ENCODE data around the gene MLEC. TPM values are rescaled to one million over a fixed set of nuclear protein-coding genes. Genes with fewer than 3 reads are reported as not detected.

MLEC gene
- total and polyA plus RNA-seq, 2 of the 13 experiments (the other 11 are each of a cell fraction or from before 2014, with no cell fraction given): 49.8 to 156 TPM

DNA sequence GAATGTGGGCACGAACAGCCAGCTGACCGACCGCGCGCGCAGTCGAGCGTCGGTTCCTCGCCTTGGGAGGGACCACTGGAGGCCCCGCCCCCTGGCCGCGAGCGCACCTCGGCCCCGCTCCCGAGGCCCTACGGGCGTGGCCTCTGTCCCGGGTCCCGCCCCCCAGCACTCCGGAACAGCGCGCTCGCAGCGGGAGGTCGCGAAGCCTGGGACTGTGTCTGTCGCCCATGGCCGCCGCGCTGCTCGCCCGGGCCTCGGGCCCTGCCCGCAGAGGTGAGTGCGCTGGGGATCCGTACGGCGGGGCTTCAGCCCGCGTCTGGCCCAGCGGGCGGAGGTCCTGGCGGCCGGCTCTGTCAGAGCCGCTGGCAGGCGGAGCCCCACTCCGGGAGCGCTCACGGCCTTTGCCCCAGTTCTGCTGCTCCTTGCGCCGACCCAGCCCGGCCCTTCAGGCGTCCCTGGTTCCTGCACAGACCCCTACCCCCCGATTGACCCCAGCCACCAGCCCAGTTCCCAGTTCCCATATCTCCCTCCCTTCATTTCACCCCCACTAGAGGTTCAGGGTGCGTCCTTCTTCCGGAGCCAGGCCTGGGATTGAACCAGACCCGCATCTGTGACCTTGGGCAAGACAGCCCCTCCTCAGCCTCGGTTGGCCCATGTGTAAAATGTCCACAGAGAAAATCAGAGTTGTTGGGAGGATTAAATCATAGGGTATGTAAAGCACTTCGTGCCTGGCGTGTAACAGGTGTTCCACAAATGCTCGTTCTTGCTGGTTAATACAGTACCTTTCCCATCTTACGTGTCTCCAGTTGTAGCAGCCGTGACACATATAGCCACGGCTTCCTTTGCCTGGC lies 38.9 kb downstream of the MLEC start, which contains the start of gene ACADS (continued):
- TF ChIP-seq, protein P1, sequence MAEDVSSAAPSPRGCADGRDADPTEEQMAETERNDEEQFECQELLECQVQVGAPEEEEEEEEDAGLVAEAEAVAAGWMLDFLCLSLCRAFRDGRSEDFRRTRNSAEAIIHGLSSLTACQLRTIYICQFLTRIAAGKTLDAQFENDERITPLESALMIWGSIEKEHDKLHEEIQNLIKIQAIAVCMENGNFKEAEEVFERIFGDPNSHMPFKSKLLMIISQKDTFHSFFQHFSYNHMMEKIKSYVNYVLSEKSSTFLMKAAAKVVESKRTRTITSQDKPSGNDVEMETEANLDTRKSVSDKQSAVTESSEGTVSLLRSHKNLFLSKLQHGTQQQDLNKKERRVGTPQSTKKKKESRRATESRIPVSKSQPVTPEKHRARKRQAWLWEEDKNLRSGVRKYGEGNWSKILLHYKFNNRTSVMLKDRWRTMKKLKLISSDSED (CRISPR knock-in tag; IDR thresholded peaks at IDR 0.05): no peak
- TF ChIP-seq, protein P2, sequence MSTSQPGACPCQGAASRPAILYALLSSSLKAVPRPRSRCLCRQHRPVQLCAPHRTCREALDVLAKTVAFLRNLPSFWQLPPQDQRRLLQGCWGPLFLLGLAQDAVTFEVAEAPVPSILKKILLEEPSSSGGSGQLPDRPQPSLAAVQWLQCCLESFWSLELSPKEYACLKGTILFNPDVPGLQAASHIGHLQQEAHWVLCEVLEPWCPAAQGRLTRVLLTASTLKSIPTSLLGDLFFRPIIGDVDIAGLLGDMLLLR (CRISPR knock-in tag; IDR thresholded peaks at IDR 0.05): no peak
- TF ChIP-seq ATM (IDR thresholded peaks at IDR 0.05; ENCODE audit: borderline replicate concordance): no peak
- TF ChIP-seq ZNF292 (CRISPR knock-in tag; IDR thresholded peaks at IDR 0.05; ENCODE audit: borderline replicate concordance, low read depth): no peak
- TF ChIP-seq PITX1 (CRISPR knock-in tag; IDR thresholded peaks at IDR 0.05): no peak
- no peak for TF ChIP-seq ZNF549 (CRISPR knock-in tag; IDR thresholded peaks at IDR 0.05)
- no peak for TF ChIP-seq ZNF572 (CRISPR knock-in tag; IDR thresholded peaks at IDR 0.05)
- no peak for TF ChIP-seq RBAK (CRISPR knock-in tag; IDR thresholded peaks at IDR 0.05)
- TF ChIP-seq LCORL (IDR thresholded peaks at IDR 0.05): no peak
- peak; percentile 35; the same call in 1 of the 2 replicates for TF ChIP-seq LCORL (CRISPR knock-in tag; IDR thresholded peaks at IDR 0.05)
- no peak for TF ChIP-seq FOSL2 (CRISPR knock-in tag; IDR thresholded peaks at IDR 0.05)
- no peak for TF ChIP-seq ZSCAN29 (CRISPR knock-in tag; conservative IDR thresholded peaks at IDR 0.05)
- no peak for TF ChIP-seq PAF1 (CRISPR knock-in tag; IDR thresholded peaks at IDR 0.05)
- TF ChIP-seq, protein P3, sequence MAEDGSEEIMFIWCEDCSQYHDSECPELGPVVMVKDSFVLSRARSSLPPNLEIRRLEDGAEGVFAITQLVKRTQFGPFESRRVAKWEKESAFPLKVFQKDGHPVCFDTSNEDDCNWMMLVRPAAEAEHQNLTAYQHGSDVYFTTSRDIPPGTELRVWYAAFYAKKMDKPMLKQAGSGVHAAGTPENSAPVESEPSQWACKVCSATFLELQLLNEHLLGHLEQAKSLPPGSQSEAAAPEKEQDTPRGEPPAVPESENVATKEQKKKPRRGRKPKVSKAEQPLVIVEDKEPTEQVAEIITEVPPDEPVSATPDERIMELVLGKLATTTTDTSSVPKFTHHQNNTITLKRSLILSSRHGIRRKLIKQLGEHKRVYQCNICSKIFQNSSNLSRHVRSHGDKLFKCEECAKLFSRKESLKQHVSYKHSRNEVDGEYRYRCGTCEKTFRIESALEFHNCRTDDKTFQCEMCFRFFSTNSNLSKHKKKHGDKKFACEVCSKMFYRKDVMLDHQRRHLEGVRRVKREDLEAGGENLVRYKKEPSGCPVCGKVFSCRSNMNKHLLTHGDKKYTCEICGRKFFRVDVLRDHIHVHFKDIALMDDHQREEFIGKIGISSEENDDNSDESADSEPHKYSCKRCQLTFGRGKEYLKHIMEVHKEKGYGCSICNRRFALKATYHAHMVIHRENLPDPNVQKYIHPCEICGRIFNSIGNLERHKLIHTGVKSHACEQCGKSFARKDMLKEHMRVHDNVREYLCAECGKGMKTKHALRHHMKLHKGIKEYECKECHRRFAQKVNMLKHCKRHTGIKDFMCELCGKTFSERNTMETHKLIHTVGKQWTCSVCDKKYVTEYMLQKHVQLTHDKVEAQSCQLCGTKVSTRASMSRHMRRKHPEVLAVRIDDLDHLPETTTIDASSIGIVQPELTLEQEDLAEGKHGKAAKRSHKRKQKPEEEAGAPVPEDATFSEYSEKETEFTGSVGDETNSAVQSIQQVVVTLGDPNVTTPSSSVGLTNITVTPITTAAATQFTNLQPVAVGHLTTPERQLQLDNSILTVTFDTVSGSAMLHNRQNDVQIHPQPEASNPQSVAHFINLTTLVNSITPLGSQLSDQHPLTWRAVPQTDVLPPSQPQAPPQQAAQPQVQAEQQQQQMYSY (CRISPR knock-in tag; IDR thresholded peaks at IDR 0.05): no peak
- TF ChIP-seq ADNP (CRISPR knock-in tag; IDR thresholded peaks at IDR 0.05): no peak
- TF ChIP-seq ZNF234 (CRISPR knock-in tag; conservative IDR thresholded peaks at IDR 0.05): no peak
- TF ChIP-seq RARG (CRISPR knock-in tag; IDR thresholded peaks at IDR 0.05; ENCODE audit: low read depth): 0 out of 2 replicates have a peak, but pooled peaks have one; percentile 49
- 0 out of 2 replicates have a peak, but pooled peaks have one; percentile 61 for TF ChIP-seq ZSCAN12 (CRISPR knock-in tag; IDR thresholded peaks at IDR 0.05)
- TF ChIP-seq MLLT10 (CRISPR knock-in tag; IDR thresholded peaks at IDR 0.05): no peak
